Parietal lobe (tissue), 2 donors: ENCODE measurements around the gene KLHL1. TPM values are rescaled to one million over a fixed set of nuclear protein-coding genes. Genes with fewer than 3 reads are reported as not detected.

ENCODE experiments used
- small RNA-seq: library from RNA; depleted of rRNA; stranded (forward); fragments of <200 nt; gene quantifications from one replicate; pipeline ENCODE3, GENCODE V24; 2014; ENCODE audit warnings: low replicate concordance
- total RNA-seq: library from RNA; depleted of rRNA; stranded (reverse); fragments of >200 nt; gene quantifications from one replicate; pipeline ENCODE4 v1.2.3, GENCODE V29; 2014

Gene KLHL1
- 60.7 TPM for total RNA-seq

GRCh38 chr13:70108356-70109105, at the start of gene KLHL1:
TSS of gene KLHL1 (minus strand) at chr13:70108452. CDS start at chr13:70107699, 753 bp downstream.

GRCh38 chr13:70107498-70108281, 562 bp downstream of the KLHL1 start, which contains the start of gene ATXN8OS:
TSS of gene ATXN8OS (plus strand) at chr13:70107826.

Small RNA genes within 50 kb of the gene (small RNA-seq; reads per million reads assigned to genes)
- not detected for gene RNY3P10

Other genes with a start within 250 kb of the KLHL1 start
- 2.2 TPM for gene ATXN8OS, start 626 bp downstream of the KLHL1 start, total RNA-seq